HG03039 (cell line): ENCODE results near the gene RHEB.

Experiments used
- ATAC-seq: cut with Tn5 transposase; IDR thresholded peaks from one replicate; pipeline ENCODE4 v1.9.1; 2021; ENCODE audit warnings: mild to moderate bottlenecking, moderate library complexity; ENCODE audit not compliant: unreplicated experiment

Gene RHEB

DNA sequence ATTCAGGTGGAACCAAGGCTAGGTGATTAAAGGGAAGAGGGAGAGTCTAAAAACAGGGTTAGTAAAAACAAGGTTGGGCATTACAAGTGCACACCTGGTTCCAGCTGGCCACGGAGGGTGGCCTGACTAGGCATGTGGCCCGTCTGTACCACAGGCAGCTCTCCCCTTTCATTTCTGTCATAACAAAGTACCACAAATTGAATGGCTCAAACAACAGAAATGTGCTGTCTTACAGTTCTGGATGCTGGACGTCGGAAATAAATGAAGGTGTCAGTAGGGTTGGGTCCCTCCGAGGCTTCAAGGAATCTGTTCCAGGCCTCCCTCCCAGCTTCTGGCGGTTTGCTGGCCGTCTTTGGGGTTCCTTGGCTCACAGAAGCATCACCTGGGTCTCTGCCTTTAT lies 96.5 kb downstream of the RHEB start:
- ATAC-seq: no peak

DNA sequence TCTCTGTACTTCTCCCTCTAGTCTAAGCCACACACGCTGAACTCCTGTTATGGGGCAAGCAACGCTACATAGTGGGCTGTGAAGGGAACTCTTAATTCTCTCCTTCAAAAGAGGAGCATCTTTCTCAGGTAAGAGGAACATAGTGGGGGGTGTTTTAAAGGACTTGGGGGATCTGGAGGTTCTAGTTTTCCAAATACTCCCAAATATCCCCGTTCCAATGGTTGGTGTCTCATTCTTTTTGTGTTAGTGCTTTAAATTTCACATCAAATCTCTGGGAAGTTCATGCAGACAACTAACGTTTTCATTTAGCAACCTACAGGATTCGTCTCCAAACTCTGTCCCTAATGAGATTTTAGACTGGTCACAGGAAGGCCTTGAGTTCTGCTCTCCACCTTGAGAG lies 97.5 kb downstream of the RHEB start:
- ATAC-seq: no peak

DNA sequence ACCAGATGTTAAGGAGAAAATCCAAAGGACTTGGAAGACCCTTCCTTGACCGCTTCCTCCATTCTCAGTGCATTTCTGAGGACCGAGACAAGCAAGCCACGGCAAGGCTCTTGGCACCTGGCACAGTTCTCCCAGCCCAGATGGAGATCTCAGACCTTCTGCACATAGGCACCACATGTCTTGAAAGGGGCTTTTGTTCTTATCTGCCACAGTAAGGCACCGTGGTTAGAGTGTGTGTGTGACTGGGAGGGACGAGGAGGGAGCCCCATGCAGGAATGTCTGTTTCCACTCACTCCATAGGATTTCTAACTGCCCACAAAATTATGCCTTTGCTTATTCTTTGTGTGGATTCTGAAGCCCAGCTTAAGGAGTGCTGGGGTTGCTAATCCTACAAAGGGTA lies 99.6 kb downstream of the RHEB start:
- no peak for ATAC-seq

DNA sequence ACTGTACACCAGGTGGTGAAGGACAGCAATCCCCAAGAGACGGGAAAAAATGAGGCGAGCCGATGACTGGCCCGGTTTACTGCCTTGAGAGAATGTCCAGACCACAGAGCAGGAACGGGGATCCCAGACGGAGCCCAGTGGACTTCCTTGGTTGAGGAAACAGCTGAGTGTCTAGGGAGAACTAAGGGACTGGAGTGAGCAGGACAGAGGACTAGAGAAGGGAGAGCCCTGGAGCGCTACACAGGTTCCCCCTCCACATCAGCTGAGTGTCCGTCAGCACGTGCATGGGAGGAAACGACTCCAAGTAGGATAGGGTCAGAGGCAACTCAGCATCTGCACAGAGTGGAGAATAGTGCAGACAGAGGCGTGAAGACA lies 102.8 kb downstream of the RHEB start:
- no peak for ATAC-seq

DNA sequence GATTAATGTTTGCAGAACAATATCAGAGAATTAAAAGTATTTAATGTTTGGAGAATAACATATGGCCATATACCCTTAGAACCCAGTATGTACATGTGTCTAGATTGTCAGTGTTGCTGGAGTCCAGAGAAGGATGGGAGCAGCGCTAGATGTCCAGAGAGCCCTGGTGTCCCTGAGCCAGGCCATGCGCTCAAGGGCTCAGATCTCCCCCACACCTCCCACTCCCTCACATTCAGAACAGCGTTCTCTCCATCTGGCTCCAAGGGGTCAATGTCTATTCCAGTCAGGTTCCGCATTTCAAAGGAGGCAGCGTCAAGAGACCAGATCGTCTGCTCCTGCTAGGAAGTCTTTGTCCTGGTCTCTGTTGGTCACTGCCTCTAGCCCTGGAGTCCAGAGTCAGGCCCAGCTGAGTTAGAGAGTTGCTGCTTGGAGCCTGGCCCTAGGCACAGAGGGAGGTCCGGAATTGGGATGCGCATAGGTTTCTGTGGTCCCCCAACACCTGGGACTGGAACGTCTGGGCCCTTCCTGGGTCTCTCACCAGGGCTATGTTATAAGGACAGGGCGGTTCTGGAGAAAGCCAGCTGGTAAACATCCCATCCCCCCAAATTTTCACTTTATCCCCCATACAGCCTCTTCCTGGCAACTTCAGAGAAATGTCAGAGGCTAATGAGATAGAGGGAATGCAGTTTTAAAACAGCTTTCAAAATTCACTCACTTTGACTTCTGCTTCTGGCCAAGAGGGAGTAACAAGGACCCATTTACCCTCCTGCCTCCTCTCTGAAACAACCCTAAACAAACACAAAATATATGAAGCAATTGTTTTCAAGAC lies 103.4 kb downstream of the RHEB start:
- ATAC-seq: no peak
